Measurements from ENCODE around the gene GK.

The GK gene

DNA sequence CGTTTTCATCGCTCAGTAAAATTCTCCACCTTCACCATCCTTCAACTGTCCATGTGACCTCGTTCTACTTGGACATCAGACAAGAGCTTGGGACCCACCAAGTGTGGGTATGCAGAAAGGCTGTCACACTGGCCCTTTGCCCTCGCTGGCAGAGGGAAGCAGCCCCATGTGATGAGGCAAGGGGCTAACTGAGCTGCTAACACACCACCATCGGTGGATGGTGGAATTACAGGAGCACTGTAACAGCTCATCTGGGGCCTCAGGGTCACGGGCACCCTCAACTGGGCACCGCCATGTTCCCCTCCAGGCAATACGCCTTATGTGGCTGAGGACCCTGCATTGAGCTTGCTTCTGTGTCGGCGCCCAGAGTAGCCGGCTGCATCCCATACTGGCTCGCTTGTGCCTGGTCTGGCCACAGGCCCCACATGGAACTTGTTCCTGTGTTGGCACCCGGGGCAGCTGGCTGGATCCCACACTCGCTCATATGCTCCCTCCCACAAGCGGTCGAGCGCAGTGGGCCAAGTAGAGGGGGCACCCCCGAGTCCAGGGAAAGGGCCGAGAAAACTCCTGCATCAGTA, 126.3 kb downstream of the GK start:
- DNase-seq (ENCODE audit: low read depth in 1 of 2, low spot score in 1 of 2), result no peak
- TF ChIP-seq POLR2AphosphoS5 (IDR thresholded peaks at IDR 0.05; ENCODE audit: low read depth), result no peak
- no peak for TF ChIP-seq SPI1 (IDR thresholded peaks at IDR 0.05; ENCODE audit: borderline replicate concordance, low read depth)
- no peak for TF ChIP-seq REST (IDR thresholded peaks at IDR 0.05; ENCODE audit: insufficient replicate concordance, low read depth)
- TF ChIP-seq CTCF (IDR thresholded peaks at IDR 0.05; ENCODE audit: insufficient read depth, low read length), result no peak
- no peak for TF ChIP-seq GABPA (IDR thresholded peaks at IDR 0.05; ENCODE audit: low read depth)

More for the DNA sequence above, 126.3 kb downstream of the GK start:
- H3K27me3 ChIP-seq (ENCODE audit: insufficient read depth, poor library complexity, severe bottlenecking), result peaks cover 2% of the 10 kb centered on the region
- H3K4me3 ChIP-seq (replicated peaks; ENCODE audit: insufficient read depth, low read length), result no peak overlapping the region
- no peak overlapping the region for H3K27ac ChIP-seq (replicated peaks)
